Measurements from ENCODE around the gene FBLN1. TPM values are rescaled to one million over a fixed set of nuclear protein-coding genes. Genes with fewer than 3 reads are reported as not detected.
"Not testable (repeated sequence)": the region's sequence is repeated elsewhere in the genome, so short reads cannot be mapped to it uniquely, and the experiment has no call there.

The FBLN1 gene
- total RNA-seq, 1 donor: 0.10 TPM

DNA sequence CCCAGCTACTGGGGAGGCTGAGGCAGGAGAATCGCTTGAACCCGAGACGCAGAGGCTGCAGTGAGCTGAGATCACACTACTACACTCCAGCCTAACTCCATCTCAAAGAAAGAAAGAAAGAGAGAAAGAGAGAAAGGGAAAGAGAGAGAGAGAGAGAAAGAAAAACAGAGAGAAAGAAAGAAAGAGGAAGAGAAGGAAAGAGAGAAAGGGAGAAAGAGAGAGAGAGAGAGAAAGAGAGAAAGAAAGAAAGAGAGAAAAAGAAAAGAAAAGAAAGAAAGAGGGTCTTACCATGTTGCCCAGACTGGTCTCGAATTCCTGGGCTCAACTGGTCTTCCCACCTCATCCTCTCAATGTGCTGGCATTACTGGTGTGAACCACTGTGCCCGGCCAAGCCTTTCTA, 22.3 kb downstream of the FBLN1 start:
- Histone ChIP-seq H3K9me3 (ENCODE audit: low read depth, low read length) (no peaks in the 10 kb centered on the region), H3K4me1 (ENCODE audit: insufficient read depth, low read length) (no peaks in the 10 kb centered on the region), H3K4me3 (ENCODE audit: low read length) (no peak overlapping the region), H3K27me3 (ENCODE audit: insufficient read depth, low read length) (no peaks in the 10 kb centered on the region)

DNA sequence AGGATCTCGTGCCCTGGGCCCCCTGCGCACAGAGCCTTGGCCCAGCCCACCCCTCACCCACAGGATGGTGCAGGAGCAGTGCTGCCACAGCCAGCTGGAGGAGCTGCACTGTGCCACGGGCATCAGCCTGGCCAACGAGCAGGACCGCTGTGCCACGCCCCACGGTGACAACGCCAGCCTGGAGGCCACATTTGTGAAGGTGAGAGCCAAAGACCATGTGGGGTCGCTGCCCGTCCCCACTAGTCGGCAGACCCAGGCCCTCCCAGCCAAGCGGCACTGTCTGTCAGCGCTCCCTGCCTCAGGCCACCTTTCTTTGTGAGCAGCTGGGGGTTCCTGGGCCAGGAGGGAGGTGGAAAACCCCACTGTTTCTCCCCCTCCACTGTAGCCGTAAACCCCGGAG, 22.8 kb downstream of the FBLN1 start:
- Histone ChIP-seq H3K9me3 (ENCODE audit: low read depth, low read length) (no peaks in the 10 kb centered on the region), H3K4me1 (ENCODE audit: insufficient read depth, low read length) (no peaks in the 10 kb centered on the region), H3K4me3 (ENCODE audit: low read length) (no peak overlapping the region), H3K27me3 (ENCODE audit: insufficient read depth, low read length) (no peaks in the 10 kb centered on the region)

DNA sequence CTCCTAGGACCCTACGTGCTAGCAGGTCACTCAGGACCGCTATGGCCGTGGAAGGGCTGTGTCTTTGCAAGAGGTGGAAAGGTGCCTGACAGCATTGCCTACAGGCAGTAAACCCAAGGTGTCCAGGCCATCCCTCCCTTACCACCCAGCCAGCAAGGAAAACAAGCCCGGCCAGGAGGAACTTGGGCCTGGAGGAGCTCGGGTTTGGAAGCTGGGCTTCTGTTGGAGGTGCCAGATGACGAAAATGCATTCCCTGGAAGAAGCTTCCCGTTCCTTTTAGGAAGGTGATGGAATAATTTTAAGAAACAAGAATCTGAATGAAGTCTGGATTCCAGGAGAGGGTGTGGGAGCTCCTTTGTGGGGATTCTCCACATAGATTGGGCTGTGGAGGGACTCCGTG, 23.6 kb downstream of the FBLN1 start:
- Histone ChIP-seq H3K4me3 (ENCODE audit: low read length) (no peak overlapping the region), H3K27me3 (ENCODE audit: insufficient read depth, low read length) (no peaks in the 10 kb centered on the region), H3K4me1 (ENCODE audit: insufficient read depth, low read length) (no peaks in the 10 kb centered on the region), H3K9me3 (ENCODE audit: low read depth, low read length) (no peaks in the 10 kb centered on the region)

DNA sequence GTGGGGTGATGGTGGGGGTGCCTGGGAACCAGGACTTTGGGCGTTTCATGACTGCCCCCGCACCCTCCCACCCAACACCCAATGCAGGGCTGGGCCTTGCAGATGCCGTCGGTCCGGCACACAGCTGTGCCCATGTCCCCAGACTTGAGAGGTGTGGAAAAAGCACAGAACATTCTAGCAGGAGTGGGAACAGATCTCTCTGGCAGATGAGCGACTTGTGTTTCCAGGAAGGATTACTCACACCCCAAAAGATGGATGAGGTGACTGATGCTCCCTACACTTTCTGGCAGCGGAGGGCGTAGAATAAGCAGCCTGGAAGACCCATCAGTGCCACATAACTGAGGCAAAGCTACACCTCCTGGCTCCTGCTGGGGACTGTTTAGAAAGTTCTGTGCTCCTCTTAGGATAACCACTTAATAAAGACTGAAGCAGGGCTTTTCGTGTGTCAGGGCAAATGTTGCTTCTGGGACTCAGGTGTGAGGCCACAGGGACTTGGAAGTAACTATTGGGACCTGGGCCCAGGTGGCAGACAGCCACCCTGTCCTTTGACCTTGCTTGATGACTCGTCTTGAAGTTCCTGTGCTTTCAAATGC, 24.2 kb downstream of the FBLN1 start:
- Histone ChIP-seq H3K27me3 (ENCODE audit: insufficient read depth, low read length) (no peaks in the 10 kb centered on the region), H3K4me3 (ENCODE audit: low read length) (no peak overlapping the region), H3K4me1 (ENCODE audit: insufficient read depth, low read length) (no peaks in the 10 kb centered on the region), H3K9me3 (ENCODE audit: low read depth, low read length) (no peaks in the 10 kb centered on the region)

DNA sequence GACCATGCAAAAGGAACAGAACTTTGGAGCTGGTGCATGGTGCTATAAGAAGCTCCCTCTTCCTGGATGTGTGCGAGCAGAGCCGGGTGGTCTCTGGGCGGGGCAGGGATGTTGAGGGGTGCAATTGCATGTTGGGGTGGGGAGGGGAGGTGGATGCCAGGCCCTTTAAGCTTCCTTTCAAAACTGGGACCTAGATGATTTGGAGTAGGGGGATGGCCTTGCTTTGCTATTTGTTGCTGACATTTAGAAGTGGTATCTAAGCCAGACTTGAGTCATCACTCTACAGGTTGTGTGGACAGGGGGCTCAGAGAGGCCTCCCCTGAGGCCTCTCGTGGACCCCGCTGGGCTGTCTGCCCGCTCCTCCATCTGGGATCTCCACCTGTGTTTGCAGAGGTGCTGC, 24.8 kb downstream of the FBLN1 start:
- H3K27me3 ChIP-seq (ENCODE audit: insufficient read depth, low read length): no peaks in the 10 kb centered on the region
- H3K9me3 ChIP-seq (ENCODE audit: low read depth, low read length): no peaks in the 10 kb centered on the region
- H3K4me1 ChIP-seq (ENCODE audit: insufficient read depth, low read length): no peaks in the 10 kb centered on the region

DNA sequence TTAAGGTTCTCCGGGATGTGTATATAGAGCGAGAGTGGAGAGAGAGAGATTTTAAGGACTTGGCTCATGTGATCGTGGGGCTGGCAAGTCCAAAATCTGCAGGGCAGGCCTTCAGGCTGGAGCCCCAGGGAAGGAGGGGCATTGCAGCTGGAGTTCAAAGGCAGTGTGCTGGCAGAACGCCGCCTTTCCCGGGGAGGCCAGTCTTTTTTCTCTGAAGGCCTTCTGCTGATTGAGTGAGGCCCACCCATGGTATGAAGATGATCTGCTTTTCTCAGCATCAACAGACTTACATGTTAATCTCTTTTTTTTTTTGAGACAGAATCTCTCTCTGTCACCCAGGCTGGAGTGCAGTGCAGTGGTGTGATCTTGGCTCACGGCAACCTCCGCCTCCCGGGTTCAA, 25.4 kb downstream of the FBLN1 start:
- Histone ChIP-seq H3K27me3 (ENCODE audit: insufficient read depth, low read length) (no peaks in the 10 kb centered on the region), H3K4me3 (ENCODE audit: low read length) (no peak overlapping the region), H3K4me1 (ENCODE audit: insufficient read depth, low read length) (no peaks in the 10 kb centered on the region), H3K9me3 (ENCODE audit: low read depth, low read length) (no peaks in the 10 kb centered on the region)

More for the DNA sequence above, 24.8 kb downstream of the FBLN1 start:
- no peak overlapping the region for H3K4me3 ChIP-seq (ENCODE audit: low read length)

DNA sequence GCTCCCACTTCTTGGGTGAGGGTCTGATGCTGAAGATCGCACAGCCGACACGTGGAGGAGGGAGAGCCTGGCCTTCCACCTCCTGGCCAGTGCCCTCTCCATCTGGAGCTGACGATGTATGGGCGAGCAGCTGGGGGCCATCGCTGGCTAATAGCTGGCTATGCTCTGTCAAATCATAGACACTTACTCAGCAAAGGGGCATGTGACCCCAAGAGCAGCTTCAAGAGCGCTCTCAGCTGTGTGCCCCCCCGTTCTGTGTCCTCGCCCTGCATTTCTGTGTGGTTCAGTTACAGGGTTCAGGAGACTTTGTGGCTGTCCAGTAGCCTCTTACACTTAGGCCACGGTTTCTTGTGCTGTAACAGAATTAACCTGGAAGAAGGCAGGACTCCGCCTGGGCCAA, 26.4 kb downstream of the FBLN1 start:
- no peaks in the 10 kb centered on the region for H3K4me1 ChIP-seq (ENCODE audit: insufficient read depth, low read length)
- H3K27me3 ChIP-seq (ENCODE audit: insufficient read depth, low read length): no peaks in the 10 kb centered on the region
- H3K9me3 ChIP-seq (ENCODE audit: low read depth, low read length): no peaks in the 10 kb centered on the region
- H3K4me3 ChIP-seq (ENCODE audit: low read length): no peak overlapping the region

DNA sequence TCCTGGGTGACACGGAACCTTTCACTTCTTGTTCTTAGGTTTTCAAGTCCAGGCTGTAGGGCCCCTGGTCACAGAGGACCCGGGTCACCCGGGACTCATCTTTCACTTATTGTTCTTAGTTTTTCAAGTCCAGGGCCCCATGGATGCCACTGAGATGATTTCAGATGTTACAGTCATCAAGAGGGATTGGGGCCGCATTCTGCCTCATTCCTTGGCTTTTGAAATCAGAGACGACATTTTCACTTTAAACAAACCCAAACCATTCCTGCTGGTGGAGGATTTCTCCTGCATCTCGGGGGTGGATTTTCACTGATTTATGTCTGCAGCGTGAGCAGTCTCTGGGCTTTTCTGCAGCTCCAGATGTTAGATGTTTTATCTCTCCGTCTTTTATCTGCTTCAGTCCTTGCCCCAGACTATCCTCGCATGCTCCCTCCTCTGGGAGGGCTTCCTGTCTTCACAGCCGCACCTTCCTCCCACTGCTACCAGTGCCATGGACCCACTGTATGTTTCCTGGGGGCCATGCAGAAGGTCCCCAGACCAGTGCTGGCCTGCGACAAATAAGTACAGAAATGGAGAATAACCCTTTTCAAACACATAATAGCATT, 27.4 kb downstream of the FBLN1 start:
- Histone ChIP-seq H3K9me3 (ENCODE audit: low read depth, low read length) (no peaks in the 10 kb centered on the region), H3K4me3 (ENCODE audit: low read length) (no peak overlapping the region), H3K27me3 (ENCODE audit: insufficient read depth, low read length) (no peaks in the 10 kb centered on the region), H3K4me1 (ENCODE audit: insufficient read depth, low read length) (no peaks in the 10 kb centered on the region)

DNA sequence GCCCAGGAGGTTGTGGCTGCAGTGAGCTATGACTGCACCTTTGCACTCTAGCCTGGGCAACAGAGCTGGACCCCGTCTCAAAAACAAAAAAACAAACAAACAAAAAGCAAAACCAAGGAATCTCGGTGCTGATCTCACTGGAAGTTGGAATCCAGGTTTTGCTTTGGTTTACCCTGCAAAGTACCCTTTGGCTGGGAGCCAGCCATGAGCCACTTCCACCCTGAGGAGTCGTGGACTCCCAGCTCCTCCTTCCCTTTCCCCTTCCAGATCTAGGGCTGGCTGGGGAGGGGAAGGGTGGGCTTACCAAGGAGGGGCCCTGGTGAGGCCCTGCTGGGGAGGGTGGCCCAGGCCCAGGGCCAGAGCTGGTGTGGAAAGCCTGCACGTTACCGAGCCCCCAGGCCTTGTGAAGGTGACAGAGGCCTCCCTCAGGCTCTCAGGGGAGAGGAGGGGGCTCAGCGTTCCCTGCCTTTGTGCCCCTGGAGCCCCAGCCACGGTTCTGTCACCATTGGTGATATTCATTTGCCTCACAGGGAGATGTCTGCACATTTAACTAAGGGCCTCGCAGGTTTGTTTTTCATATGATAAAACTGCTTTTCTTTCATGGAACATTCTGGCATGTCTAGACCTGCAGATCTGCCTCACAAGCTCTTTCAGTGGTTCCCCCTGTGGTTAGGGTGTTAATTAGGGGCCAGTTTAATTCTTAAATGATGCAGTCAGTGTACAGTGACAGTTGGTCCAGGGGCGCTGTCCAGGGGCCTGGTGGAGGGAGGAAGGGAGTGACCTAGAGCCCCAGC, 29.0 kb downstream of the FBLN1 start:
- H3K4me3 ChIP-seq (ENCODE audit: low read length): no peak overlapping the region
- no peaks in the 10 kb centered on the region for H3K27me3 ChIP-seq (ENCODE audit: insufficient read depth, low read length)
- no peaks in the 10 kb centered on the region for H3K4me1 ChIP-seq (ENCODE audit: insufficient read depth, low read length)
- H3K9me3 ChIP-seq (ENCODE audit: low read depth, low read length): no peaks in the 10 kb centered on the region

DNA sequence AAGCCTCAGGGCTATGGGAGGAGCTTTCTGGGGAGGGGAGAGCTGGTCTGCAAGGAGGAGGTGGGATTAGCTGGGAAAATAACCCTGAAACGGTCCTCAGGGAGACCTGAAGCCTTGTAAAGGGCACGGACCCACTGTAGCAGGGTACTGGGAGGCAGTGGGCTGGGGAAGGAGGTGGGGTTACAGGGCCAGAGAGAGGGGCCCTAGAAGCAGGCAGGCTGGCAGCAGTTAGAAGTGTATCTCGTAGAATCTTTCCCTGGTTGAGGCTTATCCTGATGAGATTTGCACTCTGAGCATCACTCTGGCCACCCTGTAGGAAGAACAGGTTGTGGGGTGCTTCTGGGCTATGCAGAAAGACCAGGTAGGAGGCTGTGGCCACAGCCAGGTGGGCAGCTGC, 29.6 kb downstream of the FBLN1 start:
- Histone ChIP-seq H3K4me1 (ENCODE audit: insufficient read depth, low read length) (no peaks in the 10 kb centered on the region), H3K4me3 (ENCODE audit: low read length) (no peak overlapping the region), H3K27me3 (ENCODE audit: insufficient read depth, low read length) (no peaks in the 10 kb centered on the region), H3K9me3 (ENCODE audit: low read depth, low read length) (no peaks in the 10 kb centered on the region)

DNA sequence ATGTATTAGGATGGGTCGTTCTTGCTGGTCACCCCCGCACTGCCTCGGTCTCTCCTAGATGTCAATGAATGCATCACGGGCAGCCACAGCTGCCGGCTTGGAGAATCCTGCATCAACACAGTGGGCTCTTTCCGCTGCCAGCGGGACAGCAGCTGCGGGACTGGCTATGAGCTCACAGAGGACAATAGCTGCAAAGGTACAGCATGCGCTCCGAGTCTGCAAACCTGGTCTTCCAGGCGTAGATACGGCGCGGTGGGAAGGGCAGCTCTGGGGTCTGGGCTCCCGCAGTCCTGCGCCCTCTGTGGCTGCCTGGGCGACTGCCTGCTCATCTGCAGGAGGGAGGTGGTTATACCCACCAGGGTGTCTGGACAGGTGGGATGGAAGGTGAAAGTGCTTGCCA, 31.0 kb downstream of the FBLN1 start:
- Histone ChIP-seq H3K27me3 (ENCODE audit: insufficient read depth, low read length) (no peaks in the 10 kb centered on the region), H3K9me3 (ENCODE audit: low read depth, low read length) (no peaks in the 10 kb centered on the region), H3K4me1 (ENCODE audit: insufficient read depth, low read length) (no peaks in the 10 kb centered on the region), H3K4me3 (ENCODE audit: low read length) (no peak overlapping the region)

DNA sequence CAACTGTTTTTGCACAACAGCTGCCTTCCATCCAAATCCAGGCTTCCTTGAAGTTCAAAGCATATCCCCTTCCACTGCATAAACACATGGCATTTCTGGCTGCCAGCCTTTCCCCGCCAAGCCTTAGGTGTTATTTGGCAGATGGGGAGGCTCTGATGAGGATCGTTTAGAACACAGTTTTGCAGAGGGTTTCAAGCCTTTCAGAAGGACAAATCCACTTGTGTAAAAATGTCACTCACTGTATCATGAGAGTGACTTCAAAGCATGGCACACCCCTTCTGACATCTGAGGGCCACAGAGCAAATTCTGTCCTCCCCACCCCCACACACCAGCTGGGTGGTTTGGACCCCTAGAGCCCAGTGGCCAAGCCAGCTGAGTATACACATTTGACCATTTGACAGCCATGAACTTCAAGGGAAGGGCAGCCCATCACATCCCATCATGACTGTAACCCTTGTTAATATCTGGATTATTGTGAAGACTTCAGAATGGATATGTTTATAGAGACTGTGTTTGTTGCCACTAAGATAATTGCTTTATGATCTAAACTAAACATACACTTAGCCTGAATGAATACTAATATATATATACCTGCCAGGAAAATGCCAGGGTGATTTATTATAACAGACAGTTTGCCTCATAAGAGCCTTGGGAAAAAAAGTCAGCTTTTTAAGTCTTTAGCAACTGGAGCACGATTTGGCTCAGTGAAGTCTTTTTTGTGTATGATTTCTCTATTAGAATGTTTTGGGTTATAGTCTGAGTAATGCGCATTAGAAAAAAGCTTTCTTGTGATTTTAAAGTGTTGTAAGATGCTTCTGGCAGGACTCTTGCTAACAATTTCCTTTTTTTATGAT, 31.9 kb downstream of the FBLN1 start:
- Histone ChIP-seq H3K4me1 (ENCODE audit: insufficient read depth, low read length) (no peaks in the 10 kb centered on the region), H3K27me3 (ENCODE audit: insufficient read depth, low read length) (no peaks in the 10 kb centered on the region)

DNA sequence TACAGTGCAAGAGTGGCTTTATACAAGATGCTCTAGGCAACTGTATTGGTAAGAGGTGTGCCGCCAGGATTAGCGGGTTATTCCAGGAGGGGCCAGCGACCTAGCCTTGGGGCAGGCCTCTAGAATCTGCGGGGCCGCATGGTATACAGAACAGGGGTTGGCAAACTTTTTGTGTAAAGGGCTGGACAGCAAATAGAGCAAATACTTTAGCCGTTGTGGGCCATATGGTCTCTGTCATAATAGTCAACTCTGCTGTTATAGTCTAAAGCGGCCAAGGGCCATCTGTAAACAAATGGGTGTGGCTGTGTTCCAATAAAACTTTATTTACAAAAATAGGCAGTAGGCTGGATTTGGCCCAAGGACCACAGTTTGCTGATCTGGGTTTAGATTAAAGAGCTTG, 32.6 kb downstream of the FBLN1 start:
- Histone ChIP-seq H3K27me3 (ENCODE audit: insufficient read depth, low read length) (no peaks in the 10 kb centered on the region), H3K4me3 (ENCODE audit: low read length) (no peak overlapping the region), H3K4me1 (ENCODE audit: insufficient read depth, low read length) (no peaks in the 10 kb centered on the region), H3K9me3 (ENCODE audit: low read depth, low read length) (no peaks in the 10 kb centered on the region)

More for the DNA sequence above, 31.9 kb downstream of the FBLN1 start:
- Histone ChIP-seq H3K4me3 (ENCODE audit: low read length) (no peak overlapping the region), H3K9me3 (ENCODE audit: low read depth, low read length) (no peaks in the 10 kb centered on the region)

DNA sequence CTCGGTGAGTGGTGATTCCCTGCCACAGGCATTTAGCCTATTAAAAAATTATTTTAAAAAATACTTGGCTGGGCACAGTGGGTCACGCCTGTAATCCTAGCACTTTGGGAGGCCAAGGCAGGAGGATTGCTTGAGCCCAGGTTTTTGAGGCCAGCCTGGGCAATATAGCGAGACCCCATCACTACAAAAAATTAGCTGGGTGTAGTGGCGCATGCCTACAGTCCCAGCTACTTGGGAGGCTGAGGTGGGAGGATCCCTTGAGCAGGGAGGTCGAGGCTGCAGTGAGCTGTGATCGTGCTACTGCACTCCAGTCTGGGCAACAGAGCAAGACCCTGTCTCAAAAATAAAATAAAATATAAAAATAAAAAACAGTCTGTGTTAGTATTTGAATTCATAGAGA, 33.2 kb downstream of the FBLN1 start:
- H3K27me3 ChIP-seq (ENCODE audit: insufficient read depth, low read length); H3K4me1 ChIP-seq (ENCODE audit: insufficient read depth, low read length); H3K9me3 ChIP-seq (ENCODE audit: low read depth, low read length): not testable (repeated sequence)

DNA sequence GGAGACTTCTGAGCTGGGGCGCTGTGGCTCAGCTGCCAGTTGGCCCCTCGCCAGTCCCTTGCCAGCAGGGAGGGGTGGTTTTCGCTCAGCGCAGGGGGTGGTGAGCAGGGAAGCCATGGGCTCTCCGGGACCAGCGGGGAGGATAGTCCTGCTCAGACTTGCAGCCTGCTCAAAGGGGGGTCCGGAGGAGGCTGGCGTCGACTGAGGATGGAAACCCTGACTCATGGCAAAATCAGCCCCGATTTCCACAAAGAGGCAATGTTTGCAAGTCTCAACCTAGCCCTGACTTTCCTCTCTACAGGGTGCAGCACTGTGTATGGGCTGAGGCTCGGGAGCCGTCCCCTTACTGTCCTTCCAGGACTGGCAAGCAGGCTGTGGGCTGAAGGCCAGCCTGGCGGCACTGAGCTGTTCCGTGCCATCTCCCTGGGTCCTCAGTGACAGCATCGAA, 35.1 kb downstream of the FBLN1 start:
- Histone ChIP-seq H3K4me1 (ENCODE audit: insufficient read depth, low read length) (no peaks in the 10 kb centered on the region), H3K27me3 (ENCODE audit: insufficient read depth, low read length) (no peaks in the 10 kb centered on the region), H3K4me3 (ENCODE audit: low read length) (no peak overlapping the region), H3K9me3 (ENCODE audit: low read depth, low read length) (no peaks in the 10 kb centered on the region)

More for the DNA sequence above, 33.2 kb downstream of the FBLN1 start:
- not testable (repeated sequence) for H3K4me3 ChIP-seq (ENCODE audit: low read length)

All from mononuclear cell (primary cell).